Esophagus squamous epithelium (tissue), 5 donors: Measurements from ENCODE around the gene CD200. TPM values are rescaled to one million over a fixed set of nuclear protein-coding genes. Genes with fewer than 3 reads are reported as not detected.

Source experiments
- DNase-seq: peaks from one replicate; lab custom pipeline; 2025; lab: John Stamatoyannopoulos, UW
- H3K27ac ChIP-seq, 4 donors: fragments of 200-600 bp; sonication (generic); one replicate each; pipeline ENCODE4 v1.5.1; 2016 to 2019; ENCODE audit warnings: mild to moderate bottlenecking in 1 of 4
- H3K27me3 ChIP-seq, 4 donors: fragments of 200-600 bp; sonication (generic); 1 replicate in 3 of 4; 2 replicates in 1 of 4; pipeline versions ENCODE4 v1.5.1 to v1.6.0; 2017 to 2021; ENCODE audit warnings: antibody characterized with exemption in 1 of 4
- H3K36me3 ChIP-seq, 3 donors: fragments of 200-600 bp; sonication (generic); one replicate each; pipeline ENCODE4 v1.5.1; 2016 to 2019
- H3K4me1 ChIP-seq, 3 donors: fragments of 200-600 bp; sonication (generic); one replicate each; pipeline ENCODE4 v1.5.1; 2017 to 2019
- H3K4me3 ChIP-seq, 4 donors: fragments of 200-600 bp; sonication (generic); 1 replicate in 3 of 4; 2 replicates in 1 of 4; pipeline ENCODE4 v1.5.1; 2016 to 2019; ENCODE audit warnings: mild to moderate bottlenecking in 2 of 4, moderate library complexity in 1 of 4
- H3K9me3 ChIP-seq, 3 donors: fragments of 200-600 bp; sonication (generic); one replicate each; pipeline ENCODE4 v1.5.1; 2016 to 2019
- CTCF ChIP-seq, 6 experiments: fragments of 450-650 bp in 4 of 6; fragments of 200-600 bp in 2 of 6; sonication (generic) in 2 of 6; IDR thresholded peaks; one replicate each; pipeline ENCODE4 v1.5.1; 2016 to 2019; ENCODE audit warnings: antibody characterized with exemption in 6 of 6, mild to moderate bottlenecking in 4 of 6, moderate library complexity in 4 of 6
- POLR2A ChIP-seq, 4 donors: fragments of 450-650 bp; IDR thresholded peaks; one replicate each; pipeline ENCODE4 v1.6.1; 2017; ENCODE audit warnings: antibody characterized with exemption in 4 of 4, mild to moderate bottlenecking in 4 of 4, moderate library complexity in 3 of 4
- WGBS, 2 donors: methylation state at CpG; one replicate each; pipeline ENCODE4 v1.1.5; 2018; 5-methylcytosine and 5-hydroxymethylcytosine counted together
- intact Hi-C: fragments of 100-400 bp; cut with DNase I; formaldehyde crosslinking; loops from one replicate; pipeline ENCODE4 v1.15.0; 2022
- total RNA-seq, 4 donors: library from RNA; depleted of rRNA; stranded (reverse); fragments of >200 nt; gene quantifications; one replicate each; pipeline ENCODE4 v1.1.0, GENCODE V29; 2016
- donor health status: DM: yes; HTN: yes; CAD: no.

CD200 gene
- total RNA-seq, 4 donors from 2014 or later = 0.27 to 8.4 (median 1.4) TPM

DNA sequence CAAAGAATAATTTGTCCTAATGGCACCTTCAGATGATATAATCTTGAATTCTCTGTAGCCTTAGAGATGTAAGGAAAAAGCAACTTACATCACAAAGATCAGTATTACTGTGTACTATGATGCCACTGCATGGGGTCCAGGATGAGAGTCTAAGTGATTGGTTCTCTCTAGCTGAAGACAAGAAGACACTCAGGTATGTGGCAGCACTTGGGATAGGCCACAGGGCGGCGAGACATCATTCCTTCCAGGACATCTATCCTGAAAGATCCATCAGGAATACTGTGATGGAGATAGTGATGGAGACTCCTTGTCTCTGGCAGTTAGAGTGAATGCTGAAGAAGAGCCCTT lies 2.5 kb downstream of the CD200 start:
- no peaks in the 10 kb centered on the region for H3K36me3 ChIP-seq
- H3K4me3 ChIP-seq = peak overlapping the region in 1 of 4 donors; percentile 63
- peaks cover 0 to 24% (median 0%) of the 10 kb centered on the region in 3 donors for H3K4me1 ChIP-seq
- peak overlapping the region in 3 of 4 donors; percentile 79 to 88 (median 83) for H3K27ac ChIP-seq
- 89 to 92% methylated on average over 2 of the region's 2 CpGs for WGBS, 2 donors
- intact Hi-C loops = no loop called here
- no peaks in the 10 kb centered on the region for H3K9me3 ChIP-seq
- peaks cover 0 to 11% (median 0%) of the 10 kb centered on the region in 4 donors for H3K27me3 ChIP-seq
- DNase-seq = no peak
- TF ChIP-seq CTCF (IDR thresholded peaks at IDR 0.05) (no peak), POLR2A (IDR thresholded peaks at IDR 0.05) (no peak)

- DNase-seq = no peak
- H3K9me3 ChIP-seq = no peaks in the 10 kb centered on the region
- H3K27ac ChIP-seq = peak overlapping the region in 3 of 4 donors; percentile 7 to 26 (median 25)
- H3K27me3 ChIP-seq = peaks cover 0 to 7% (median 0%) of the 10 kb centered on the region in 4 donors
- intact Hi-C loops = no loop called here
- H3K4me3 ChIP-seq = no peak overlapping the region
- no peak for TF ChIP-seq POLR2A (IDR thresholded peaks at IDR 0.05)
- no peak for TF ChIP-seq CTCF (IDR thresholded peaks at IDR 0.05)
- H3K36me3 ChIP-seq = no peaks in the 10 kb centered on the region
- H3K4me1 ChIP-seq = peaks cover 0 to 18% (median 0%) of the 10 kb centered on the region in 3 donors
- 54 to 61% methylated on average over 6 of the region's 6 CpGs for WGBS, 2 donors
Observed at GRCh38 chr3:112338021-112338726, 5.2 kb downstream of the CD200 start.

GRCh38 chr3:112338727-112339056 lies 5.7 kb downstream of the CD200 start:
- intact Hi-C loops = no loop called here
- Histone ChIP-seq H3K4me3 (no peak overlapping the region), H3K27me3 (peaks cover 0 to 2% (median 0%) of the 10 kb centered on the region in 4 donors), H3K9me3 (no peaks in the 10 kb centered on the region), H3K27ac (peak overlapping the region in 1 of 4 donors; percentile 7), H3K36me3 (no peaks in the 10 kb centered on the region), H3K4me1 (peaks cover 0 to 13% (median 0%) of the 10 kb centered on the region in 3 donors)
- no peak for DNase-seq
- TF ChIP-seq POLR2A (IDR thresholded peaks at IDR 0.05) = no peak
- TF ChIP-seq CTCF (IDR thresholded peaks at IDR 0.05) = no peak
- 48 to 56% methylated on average over 2 of the region's 2 CpGs for WGBS, 2 donors

DNA sequence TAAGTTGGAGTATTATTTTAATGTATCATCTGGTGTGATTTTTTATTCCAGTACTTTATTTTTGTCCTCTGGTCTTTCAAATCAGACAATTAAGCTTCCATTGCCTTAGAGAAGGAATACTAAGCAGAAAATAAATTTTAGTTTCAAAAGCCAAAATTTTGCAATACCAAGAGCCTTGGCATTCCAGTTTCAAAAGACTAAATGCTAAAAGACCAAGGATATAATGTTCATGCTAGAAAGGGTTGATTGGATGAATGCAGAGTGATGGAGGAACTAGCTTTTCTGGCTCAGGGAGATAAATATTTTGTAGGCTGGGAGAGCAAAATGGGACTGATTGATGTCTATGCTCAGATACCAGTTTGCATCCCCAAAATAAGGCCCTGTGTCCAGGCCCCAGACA lies 6.2 kb downstream of the CD200 start:
- H3K36me3 ChIP-seq = no peaks in the 10 kb centered on the region
- DNase-seq = no peak
- TF ChIP-seq CTCF (IDR thresholded peaks at IDR 0.05) (no peak), POLR2A (IDR thresholded peaks at IDR 0.05) (no peak)
- intact Hi-C loops = no loop called here
- H3K9me3 ChIP-seq = no peaks in the 10 kb centered on the region
- no peaks in the 10 kb centered on the region for H3K27me3 ChIP-seq
- H3K4me3 ChIP-seq = no peak overlapping the region
- H3K27ac ChIP-seq = peak overlapping the region in 2 of 4 donors; percentile 7 to 13
- H3K4me1 ChIP-seq = peaks cover 0 to 12% (median 0%) of the 10 kb centered on the region in 3 donors

- Histone ChIP-seq H3K27me3 (no peaks in the 10 kb centered on the region), H3K9me3 (no peaks in the 10 kb centered on the region), H3K4me3 (no peak overlapping the region), H3K36me3 (no peaks in the 10 kb centered on the region), H3K27ac (peak overlapping the region in 1 of 4 donors; percentile 13), H3K4me1 (peaks cover 0 to 12% (median 0%) of the 10 kb centered on the region in 3 donors)
- TF ChIP-seq POLR2A (IDR thresholded peaks at IDR 0.05) (no peak), CTCF (IDR thresholded peaks at IDR 0.05) (no peak)
- intact Hi-C loops = no loop called here
- no peak for DNase-seq
- 75 to 88% methylated on average over 2 of the region's 2 CpGs for WGBS, 2 donors
Observed at GRCh38 chr3:112339609-112340008, 6.7 kb downstream of the CD200 start.
